ENCODE measurements around the gene TMEM190.
"Not testable (repeated sequence)": the region's sequence is repeated elsewhere in the genome, so short reads cannot be mapped to it uniquely, and the experiment has no call there.

TMEM190 gene

DNA sequence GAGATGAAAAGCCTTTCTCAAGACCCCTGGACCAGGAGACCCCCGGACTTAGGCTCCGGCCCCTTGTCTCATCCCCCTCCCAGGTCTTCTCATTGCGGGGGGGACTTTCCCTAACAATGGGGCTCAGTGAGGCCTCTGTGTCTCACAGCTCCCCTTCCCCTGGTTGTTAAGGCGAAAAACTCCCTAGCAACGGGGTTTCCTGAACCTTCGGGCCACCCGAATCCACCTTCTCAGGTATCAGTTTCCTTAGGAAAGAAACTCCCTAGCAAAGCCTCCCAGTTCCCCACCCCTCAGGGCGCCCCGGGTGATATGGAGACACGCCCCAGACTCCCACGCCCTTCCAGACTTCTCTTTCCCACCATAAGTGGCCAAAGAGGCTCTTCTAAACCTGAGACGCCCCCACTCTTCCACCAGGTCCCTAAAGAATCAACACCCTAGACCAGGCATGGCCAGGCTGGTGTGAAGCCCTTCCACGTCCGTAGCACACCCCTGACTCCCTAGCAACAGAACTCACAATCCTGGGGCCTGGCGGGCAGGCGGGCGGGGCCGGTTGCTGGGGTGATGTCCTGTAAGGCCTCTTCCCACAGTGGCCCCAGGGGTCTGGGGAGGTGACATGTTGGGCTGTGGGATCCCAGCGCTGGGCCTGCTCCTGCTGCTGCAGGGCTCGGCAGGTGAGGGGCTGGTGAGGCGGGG, at the start of gene TMEM190:
TSS of gene TMEM190 (plus strand) at position 586 of the 693 bp plus-strand sequence. CDS start at position 614, 28 bp downstream.
- DNase-seq = no peak

DNA sequence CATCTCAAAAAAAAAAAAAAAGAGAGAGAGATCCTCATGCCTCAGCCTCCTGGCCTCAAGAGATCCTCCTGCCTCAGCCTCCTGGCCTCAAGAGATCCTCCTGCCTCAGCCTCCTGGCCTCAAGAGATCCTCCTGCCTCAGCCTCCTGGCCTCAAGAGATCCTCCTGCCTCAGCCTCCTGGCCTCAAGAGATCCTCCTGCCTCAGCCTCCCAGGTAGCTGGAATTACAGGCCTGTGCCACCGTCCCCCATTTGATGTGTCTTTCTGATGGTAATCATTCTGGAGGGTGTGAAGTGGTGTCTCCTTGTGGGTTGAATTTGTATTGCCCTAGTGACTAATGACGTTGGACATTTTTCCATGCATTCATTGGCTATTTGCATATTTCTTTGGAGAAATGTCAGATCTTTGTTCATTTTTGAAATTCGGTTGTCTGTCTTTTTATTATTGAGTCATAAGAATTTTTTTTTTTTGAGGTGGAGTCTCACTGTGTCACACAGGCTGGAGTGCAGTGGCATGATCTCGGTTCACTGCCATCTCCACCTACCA, 47.8 kb upstream of the TMEM190 start:
- not testable (repeated sequence) for DNase-seq

DNA sequence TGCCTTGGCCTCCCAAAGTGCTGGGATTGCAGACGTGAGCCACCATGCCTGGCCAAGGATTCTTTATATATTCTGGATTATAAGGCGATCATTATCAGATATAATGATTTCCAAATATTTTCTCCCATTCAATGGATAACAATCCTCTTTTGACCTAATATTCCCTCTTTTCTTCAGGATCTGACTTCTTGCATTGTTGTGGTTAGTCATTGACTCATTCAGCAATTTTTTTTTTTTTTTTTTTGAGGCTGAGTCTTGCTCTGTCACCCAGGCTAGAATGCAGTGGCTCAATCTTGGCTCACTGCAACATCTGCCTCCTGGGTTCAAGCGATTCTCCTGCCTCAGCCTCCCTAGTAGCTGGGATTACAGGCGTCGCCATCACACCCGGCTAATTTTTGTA, 46.8 kb upstream of the TMEM190 start:
- DNase-seq = not testable (repeated sequence)

DNA sequence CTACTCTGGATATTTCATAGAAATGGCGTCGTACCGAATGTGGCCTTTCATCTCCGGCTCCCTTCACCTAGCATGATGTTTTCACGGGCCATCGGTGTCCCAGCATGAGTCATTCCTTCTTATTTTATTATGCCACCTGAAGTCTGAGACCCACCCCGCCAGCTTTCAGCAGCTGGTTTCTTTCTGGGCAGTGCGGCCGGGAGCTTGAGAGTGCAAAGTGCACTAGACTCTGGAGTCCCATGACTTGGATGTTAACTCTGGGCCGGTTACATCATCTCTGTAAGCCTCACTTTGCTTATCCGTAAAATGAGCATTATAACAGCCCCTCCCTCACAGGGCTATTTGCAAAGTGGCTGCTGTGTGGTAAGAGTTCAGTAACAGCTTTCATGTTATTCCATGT, 42.8 kb upstream of the TMEM190 start:
- no peak for DNase-seq

DNA sequence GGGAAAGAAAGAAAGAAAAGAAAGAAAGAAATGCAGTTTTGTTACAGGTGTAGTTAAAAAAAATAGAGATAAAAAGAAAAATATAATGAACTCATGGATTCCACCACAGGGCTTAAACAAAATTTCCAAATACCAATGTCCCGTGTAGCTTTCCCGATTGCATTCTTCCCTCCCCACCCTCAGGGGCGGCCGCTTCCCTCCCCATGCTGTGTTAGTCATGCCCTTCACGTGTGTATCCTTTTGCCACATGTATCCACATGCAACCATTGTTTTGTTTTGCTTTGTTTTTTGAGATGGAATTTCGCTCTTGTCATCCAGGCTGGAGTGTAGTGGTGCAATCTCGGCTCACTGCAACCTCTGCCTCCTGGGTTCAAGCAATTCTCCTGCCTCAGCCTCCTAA, 40.5 kb upstream of the TMEM190 start:
- DNase-seq = no peak

DNA sequence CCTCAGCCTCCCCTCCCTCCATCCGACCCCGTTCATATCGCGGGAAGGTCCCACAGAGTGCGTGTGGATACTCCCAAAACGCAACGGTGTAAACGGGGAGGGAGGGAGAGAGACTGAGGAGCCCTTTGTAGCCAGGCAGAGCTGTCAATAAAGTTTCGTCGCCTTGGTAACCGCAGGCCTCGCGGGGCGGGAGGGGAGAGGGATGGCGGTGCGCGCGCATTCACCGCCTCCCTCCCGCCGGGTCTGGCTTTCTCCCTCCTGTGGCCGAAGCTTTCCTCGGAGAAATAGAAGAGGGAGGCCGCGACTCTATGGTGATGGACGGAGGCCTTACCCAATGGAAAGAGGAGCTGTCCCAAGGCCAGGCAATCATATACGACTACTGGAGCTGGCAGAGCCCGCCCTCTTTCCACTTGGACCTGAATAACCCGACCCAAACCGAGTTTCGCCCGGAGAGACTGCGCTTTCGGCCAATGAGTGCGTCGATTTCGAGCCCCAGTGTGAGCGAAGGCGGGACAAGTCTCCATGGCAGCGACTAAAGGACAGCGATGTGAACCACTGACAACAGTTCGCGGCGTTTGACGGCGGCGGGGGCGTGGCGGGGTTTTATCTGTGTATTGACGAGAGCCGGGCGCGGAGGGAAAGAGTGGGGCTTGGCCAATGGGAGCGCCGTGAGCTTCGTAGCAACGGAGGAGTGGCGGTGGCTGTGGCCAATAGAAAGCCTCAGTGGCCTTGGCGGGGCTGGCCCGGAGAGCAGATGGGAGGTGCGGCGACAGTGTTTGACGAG, 37.3 kb upstream of the TMEM190 start, which contains the start of gene KMT5C:
TSS of gene KMT5C (plus strand) at position 772 of the 784 bp plus-strand sequence. CDS start 2,061 bp downstream, outside the sequence.
- peak; percentile 100 for DNase-seq

DNA sequence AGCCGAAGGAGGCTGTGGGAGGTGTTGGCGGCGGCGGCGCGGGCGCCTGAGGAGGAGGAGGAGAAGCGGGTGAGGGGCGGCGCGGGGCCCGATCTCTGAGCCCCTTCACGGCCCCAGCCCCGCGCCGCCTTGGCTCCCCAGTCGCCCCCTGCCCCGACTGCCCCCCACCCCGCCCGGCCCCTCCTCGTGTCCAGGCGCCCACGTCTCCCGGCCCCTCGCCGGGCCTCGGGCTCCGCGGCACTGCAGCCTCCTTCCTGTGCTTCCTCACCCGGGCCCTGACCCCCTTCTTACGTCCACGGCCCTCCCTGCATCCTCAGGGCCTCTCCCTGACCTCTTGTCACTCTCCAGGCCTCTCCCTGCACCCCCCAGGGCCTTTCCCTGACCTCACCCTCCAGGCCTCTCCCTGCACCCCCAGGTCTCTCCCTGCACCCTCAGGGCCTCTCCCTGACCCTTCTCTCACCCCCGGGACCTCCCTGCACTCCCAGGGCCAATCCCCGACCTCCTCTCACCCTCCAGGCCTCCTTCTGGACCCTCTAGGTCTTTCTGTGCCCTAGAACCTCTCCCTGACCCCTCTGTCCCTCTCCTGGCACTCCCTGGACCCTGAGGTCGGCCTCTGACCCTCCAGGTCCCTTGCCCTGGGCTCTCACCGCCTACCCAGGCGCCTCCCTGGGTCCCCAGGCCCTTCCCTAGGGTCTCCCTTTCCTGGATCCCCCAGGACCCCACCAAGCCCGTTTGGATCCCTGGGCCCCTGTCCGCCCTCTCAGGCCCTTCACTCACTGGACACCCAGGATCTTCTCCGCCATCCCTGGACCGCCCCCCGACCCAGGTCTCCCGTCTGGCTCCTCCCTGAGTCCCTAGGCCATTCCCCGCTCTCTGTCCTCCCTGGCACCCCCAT, 36.5 kb upstream of the TMEM190 start:
- no peak for DNase-seq

DNA sequence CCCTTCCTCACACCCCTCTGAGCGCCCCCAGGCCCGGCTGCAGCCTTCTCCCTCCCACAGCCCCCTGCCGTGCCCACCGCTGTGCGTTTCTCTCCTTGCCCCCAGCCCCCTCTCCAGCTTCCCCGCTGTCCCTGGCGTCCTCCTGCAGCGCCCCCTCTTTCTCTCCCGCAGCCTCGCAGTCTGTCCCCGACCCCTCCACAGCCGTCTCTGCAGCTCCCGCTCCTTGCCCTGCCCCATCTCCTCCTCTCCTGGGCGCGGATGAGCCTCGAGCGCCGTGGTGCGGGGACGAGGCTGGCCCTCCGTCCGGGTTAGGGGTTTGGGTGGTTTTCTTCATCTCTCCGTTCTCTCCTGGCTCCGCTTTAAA, 35.9 kb upstream of the TMEM190 start:
- peak; percentile 25 for DNase-seq

DNA sequence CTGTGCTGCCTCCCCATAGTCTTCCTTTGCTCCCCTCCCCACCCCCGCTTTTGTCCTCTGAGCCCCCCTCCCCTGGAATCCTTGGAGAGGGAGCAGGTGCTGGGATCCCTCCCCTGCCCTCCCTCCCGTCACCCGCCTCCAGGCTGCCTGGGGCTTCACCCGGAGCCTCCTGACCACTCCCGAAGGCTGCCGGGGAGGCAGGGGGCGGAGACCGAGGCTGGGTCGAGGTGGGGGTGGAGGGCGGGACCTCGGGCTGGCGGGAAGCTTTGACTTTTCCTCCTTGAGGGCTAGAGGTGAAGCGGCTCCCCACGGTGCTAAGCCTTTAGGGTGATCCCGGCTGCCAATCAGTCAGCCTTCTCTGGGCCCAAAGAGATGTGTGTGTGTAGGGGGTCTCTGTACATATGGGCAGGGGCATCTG, 35.4 kb upstream of the TMEM190 start:
- peak; percentile 69 for DNase-seq

DNA sequence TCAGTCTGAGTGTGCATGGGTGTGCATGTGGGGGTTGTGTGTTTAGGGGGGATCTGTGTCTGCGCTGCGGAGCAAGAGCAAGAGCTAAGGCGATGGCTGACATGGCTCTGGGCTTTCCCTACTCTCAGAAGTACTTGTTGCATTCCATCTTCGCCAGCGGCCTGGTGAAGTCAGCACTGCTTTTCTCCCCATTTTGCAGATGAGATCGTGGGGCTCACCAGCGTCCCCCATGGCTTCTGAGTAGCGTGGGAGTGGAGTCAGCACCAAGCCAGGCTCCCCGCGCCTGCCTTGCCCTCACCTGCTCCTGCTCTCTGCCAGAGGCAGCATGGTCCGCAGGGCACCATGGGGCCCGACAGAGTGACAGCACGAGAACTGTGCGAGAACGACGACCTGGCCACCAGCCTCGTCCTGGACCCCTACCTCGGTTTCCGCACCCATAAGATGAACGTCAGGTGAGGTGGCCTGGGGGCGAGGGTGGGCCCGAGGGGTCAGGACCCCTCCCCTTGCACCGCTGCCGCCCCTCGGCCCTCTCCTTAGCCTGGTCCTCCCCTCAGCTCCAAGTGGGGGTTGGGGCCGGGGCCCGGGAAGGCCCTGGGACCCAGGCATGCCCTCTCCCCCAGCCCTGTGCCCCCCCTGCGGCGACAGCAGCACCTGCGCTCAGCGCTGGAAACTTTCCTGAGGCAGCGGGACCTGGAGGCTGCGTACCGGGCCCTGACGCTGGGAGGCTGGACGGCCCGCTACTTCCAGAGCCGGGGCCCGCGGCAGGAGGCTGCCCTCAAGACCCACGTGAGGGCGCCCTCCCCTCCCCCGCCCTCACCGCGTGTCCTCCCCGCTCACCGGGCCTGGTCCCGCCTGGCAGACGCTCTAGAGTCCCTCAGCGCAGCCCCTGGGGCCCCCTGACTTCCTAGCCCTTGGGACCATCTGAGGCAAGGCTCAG, 34.8 kb upstream of the TMEM190 start:
- no peak for DNase-seq

DNA sequence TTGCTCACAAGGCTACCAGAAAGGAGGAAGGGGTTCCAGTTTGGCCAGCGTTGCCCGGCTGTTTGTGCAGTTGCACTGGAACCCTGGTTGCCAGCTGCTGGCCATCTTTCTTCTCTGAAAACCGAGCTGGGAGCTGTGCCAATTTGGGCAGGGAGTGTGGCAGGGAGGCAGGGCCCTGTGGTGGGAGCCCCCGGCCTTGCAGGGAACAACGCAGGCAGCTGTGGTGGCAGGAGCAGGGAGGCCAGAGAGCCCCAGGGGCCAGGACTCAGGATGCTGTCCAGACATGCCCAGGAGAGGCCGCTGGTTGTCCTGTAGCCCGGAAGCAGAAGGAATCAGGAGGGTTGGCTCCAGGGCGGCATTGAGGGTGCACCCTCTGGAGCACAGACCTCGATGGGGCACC, 32.2 kb upstream of the TMEM190 start:
- no peak for DNase-seq

DNA sequence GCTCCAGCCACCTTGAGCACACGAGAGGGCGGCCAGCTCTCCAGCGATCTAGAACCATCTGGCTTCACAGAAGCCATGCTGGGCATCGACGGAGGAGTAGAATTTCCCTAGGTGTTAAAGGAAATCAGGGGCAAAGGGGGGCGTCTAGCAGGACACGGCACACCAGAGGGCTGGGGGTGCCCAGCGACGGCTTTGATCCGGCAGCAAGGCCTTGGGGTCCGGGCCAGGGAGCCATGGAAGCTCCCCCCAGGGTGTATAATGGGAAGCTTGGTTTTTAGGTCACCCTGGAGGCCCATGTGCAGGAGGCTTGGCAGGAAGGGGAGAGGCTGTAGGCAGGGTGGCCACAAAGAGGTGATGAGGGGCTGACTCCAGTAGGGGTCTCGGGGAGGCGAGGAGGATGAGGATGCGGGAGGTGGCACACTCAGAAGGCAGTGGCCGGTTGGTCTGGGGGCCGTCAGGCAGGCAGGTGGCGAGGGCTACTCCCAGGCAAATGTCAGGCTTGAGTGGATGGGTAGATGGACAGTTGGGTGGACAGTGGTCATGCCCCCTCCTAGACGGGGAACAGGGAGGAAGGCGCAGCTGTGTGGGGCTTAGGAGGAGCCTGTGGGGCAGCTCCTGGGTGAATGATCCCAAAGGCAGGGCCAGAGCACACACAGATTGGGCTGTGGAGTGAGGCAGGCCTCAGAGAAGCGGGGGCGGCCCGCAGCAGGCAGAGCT, 31.4 kb upstream of the TMEM190 start:
- DNase-seq = no peak

DNA sequence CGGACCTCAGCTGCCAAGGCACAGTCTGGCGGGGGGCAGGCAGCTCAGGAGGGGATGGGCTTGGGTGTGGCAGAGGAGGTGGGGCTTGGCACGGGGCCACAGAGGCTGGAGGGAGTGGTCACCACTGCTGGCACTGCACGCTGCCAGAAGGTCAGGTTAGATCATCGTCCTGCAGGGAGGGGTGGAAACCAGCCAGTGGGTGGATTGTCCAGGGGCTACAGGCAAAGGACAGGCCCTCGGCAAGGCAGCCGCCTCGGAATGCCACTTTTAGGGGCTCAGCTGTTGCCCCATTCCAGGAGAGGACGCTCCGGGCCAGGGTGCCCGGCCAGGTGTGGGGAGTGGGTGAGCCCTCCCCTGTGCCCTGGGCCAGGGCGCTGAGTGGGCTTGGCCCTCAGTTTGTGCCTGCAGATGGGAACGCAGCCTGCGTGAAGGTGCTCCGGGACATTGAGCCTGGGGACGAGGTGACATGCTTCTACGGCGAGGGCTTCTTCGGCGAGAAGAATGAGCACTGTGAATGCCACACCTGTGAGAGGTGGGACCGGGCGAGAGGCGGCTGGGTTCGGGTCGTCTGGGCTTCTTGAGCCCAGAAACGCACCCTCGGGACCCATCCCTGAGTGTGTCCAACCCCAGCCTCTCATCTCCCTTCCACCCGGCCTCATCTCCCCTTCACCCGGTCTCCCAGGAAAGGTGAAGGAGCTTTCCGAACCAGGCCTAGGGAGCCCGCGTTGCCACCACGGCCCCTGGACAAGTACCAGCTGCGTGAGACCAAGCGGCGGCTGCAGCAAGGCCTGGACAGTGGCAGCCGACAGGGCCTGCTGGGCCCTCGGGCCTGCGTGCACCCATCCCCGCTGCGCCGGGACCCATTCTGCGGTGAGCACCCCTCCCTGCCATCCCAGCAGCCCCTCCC, 30.6 kb upstream of the TMEM190 start:
- no peak for DNase-seq

DNA sequence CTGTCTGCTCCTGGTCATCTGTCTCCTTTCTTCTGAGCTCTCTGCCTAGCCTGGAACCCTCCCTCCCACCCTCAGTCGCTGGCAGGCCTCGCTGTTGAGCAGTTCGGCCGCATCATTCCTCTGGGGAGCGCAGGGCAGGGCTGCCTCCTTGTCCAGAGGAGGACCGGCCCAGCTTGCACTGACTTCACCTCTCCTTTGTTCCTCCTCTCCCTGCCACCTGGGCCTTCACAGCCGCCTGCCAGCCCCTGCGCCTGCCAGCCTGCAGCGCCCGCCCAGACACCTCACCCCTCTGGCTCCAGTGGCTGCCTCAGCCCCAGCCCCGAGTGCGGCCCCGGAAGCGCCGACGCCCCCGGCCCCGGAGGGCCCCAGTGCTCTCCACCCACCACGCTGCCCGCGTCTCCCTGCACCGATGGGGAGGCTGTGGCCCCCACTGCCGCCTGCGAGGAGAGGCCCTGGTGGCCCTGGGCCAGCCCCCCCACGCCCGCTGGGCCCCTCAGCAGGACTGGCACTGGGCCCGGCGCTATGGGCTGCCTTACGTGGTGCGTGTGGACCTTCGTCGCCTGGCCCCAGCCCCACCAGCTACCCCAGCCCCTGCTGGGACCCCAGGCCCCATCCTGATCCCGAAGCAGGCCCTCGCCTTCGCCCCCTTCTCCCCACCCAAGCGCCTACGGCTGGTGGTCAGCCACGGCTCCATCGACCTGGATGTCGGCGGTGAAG, 29.7 kb upstream of the TMEM190 start:
- no peak for DNase-seq

DNA sequence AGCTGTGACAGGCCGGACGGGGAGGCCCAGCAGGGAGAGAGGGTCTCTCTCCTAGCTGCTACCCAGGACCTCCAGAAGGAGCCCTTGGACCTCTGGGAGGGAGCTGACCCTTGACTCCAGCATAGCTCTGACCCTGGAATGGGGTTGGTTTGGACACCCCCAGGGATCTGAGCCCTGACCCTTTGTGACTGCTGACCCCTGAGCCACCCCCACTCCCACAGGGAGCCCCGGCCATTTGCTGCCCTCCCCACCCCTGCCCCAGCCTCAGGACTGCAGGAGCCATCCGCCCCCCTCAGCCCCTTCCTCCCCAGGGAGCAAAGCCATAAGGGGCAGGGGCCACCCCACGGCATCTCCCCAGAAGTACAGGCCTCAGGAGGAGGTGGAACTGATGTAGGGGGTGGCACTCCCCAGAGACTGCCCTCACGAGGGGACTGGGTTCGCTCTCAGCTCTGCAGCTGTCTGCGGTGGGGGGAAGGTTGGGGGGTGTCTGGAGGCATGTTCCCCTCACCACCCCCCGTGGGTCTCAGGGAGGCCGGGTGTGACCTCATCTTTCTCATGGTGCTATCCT, 29.1 kb upstream of the TMEM190 start:
- DNase-seq = no peak

DNA sequence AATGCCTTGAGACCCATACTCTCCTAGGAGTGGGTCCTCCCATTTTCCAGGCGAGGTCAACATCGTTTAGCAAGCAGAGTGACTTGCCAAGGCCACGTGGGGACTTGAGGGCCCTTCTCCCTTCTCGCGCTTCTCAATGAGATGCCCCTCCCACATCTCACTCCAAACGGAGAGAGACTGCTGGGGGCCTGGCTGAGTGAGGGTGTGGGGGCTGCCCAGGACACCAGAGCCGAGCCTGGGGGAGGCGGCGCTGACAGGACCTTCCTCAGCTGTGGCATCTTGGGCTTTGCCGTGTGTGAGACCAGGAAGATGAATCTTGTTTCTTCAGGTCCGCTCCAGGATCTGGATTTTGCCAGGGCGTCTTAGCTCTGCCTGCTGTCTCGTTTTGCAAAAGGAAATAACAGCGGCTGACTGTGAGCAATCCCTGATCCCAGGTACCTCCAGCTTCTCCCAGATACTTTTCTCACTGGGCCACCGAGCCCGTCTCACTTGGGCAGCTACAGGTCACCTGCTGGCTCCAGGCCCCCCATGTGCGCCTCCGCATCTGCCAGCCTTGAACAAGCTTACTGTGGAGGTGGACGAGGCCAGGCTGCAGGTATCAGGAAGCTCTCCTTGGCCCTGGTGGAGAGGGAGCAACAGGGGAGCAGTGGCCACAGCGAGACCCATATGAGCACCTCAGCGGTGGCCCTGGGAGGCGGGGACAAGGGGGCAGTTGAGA, 28.1 kb upstream of the TMEM190 start:
- DNase-seq = no peak

DNA sequence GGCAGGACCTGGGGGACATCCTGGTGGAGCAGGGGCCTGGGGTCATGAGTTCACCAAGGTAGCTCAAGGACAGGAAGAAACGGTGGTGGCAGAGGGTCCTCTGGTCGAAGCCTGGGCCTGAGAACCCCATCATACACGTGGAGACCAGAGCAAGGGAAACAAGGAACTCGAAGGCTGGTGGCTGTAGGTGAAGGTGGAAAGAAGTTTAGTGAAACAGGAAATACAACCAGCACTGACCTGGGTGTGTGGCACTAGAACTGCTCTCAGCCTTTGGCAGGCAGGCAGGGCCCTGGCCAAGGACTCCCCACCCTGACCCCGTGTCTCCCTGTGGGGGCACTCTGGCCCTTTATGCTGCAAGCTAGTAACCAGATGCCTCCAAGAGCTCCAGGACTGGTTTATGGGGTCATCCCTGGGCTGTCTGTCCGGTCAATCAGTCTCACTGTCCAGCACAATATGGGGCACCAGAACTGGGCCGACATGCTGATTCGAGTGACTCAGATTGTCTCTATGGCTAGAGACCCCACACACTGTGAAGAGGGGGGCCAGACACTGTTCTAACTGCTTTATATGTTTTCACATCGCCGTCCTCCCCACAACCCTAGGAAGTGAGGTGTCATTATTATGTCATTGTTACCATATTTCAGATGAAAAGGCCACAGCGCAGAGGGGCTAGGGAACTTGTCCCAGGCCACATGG, 25.9 kb upstream of the TMEM190 start:
- no peak for DNase-seq

DNA sequence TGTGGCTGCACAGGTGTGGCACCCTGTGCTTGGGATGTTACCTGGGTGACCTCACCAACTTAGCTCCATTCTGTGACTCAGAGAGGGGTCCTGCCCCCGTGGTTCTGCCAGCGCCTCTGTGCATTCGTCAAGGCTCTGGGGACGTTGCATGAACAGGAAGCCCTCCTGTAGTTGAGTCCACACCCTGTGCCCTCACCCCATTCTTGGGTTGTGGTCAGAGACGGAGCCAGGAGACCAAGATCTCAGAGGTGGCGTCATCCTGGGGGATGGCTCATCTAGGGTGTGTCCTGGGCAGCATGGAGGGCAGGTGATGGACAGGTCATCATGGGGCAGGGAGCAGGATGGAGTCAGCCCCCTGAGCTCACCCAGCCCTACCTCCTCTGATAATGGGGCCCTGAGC, 24.6 kb upstream of the TMEM190 start:
- DNase-seq = no peak
